ENCODE results near the gene MTF1. TPM values are rescaled to one million over a fixed set of nuclear protein-coding genes. Genes with fewer than 3 reads are reported as not detected.
A peak's percentile ranks its signal among the peaks of the same experiment; 100 is the strongest.

MTF1 gene
- total RNA-seq, 2 experiments from 2014 or later = 21.0 to 22.5 TPM

DNA sequence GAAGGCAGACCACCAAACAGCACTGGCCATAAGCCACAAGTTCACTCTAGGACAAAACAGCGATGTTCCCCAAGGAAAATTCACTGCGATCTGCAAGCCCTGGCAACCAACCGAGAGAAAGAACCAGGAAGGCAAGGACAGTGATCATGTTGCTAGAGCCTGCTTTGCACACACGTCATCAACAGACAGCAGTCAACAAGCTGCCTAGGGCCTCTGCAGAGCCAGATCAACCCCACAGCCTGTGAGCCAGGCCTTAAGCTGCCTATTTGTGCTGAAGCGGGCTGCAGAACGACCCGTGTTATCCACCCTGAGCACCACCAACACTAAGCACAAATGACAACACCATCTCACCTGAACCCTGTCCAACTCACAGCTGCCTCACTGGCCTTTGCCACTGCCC, 45.1 kb downstream of the MTF1 start:
- ChIA-PET POLR2A (no interaction called here), CTCF (no interaction called here)
- Mint-ChIP-seq H3K4me3 (no peak overlapping the region), H3K4me1 (peaks cover 16% of the 10 kb centered on the region), H3K27me3 (no peaks in the 10 kb centered on the region), H3K27ac (no peak overlapping the region), H3K36me3 (ENCODE audit: low read depth) (peaks cover 11% of the 10 kb centered on the region), H3K9me3 (no peaks in the 10 kb centered on the region)
- no peak for DNase-seq

DNA sequence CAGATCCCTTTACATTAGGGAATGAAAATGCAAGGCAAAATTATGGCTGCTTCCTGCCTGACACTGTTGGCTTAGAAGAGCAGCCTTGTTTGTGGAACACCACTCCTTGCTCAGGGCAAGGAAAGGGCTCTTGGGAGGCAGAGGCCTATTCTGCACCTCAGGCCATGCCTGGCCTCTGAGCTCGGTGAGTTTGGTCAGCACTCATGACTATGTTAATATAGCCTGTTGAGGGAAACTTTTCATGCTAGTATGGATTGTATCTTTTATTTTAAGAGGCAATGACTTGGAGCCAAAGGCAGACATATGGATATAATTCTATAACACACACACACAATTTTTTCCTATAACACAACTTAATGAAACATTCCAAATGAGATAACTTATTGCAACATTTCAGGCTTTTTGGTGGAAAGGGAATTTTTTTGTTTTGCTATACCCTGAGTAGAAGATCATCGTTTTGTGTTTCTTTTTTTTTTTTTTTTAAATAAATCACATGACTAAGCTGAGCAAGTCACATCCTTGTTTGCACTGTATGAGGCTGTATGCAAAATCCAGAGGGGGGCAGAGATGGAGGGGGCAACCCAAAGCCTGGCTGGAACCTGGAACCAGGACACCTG, 45.8 kb downstream of the MTF1 start:
- Mint-ChIP-seq H3K4me1 (peaks cover 22% of the 10 kb centered on the region), H3K9me3 (no peaks in the 10 kb centered on the region), H3K4me3 (no peak overlapping the region), H3K36me3 (ENCODE audit: low read depth) (peaks cover 11% of the 10 kb centered on the region), H3K27ac (no peak overlapping the region), H3K27me3 (no peaks in the 10 kb centered on the region)
- ChIA-PET POLR2A (no interaction called here), CTCF (interaction anchor here (2.1 kb wide), 1 partner anchor 46 kb away, joined by 6 read pairs; the partner anchor contains the start of gene MTF1)
- DNase-seq = no peak

DNA sequence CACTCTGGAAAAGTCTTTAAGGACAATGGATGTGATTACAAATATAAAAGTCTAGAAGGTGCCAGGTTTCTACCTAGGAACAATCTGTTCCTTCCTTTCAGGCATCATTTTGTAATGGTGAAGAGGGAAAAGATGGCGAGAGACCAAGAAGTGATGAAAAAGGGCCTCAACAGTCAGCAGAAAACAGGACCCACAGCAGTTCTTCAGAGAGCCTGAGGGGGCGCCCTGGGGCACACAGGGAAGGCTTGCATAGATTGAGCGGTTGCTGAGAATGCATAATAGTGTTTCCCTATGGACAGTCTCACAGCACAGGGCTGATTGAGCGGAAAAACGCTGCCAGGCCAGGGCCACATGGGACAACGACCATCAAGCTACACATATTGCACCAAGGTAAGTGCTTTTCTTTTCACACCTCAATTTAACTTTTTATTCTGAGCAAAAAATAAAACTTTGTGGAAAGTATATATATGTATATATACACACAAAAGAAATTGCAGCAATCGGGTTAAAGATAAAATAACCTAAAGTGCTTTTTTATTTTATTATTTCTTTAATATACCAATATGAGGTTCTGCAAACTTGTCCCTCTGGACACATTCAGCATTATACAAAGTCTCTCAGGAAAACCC, 48.3 kb downstream of the MTF1 start:
- DNase-seq = peak; percentile 68
- Mint-ChIP-seq H3K36me3 (ENCODE audit: low read depth) (peaks cover 19% of the 10 kb centered on the region), H3K27ac (peak overlapping the region; percentile 54), H3K4me1 (peaks cover 33% of the 10 kb centered on the region), H3K4me3 (no peak overlapping the region), H3K9me3 (no peaks in the 10 kb centered on the region), H3K27me3 (no peaks in the 10 kb centered on the region)
- CTCF ChIA-PET = interaction anchor here (0.8 kb wide), 1 partner anchor 10 kb away, joined by 3 read pairs; no protein-coding TSS in a partner anchor
- POLR2A ChIA-PET = no interaction called here

DNA sequence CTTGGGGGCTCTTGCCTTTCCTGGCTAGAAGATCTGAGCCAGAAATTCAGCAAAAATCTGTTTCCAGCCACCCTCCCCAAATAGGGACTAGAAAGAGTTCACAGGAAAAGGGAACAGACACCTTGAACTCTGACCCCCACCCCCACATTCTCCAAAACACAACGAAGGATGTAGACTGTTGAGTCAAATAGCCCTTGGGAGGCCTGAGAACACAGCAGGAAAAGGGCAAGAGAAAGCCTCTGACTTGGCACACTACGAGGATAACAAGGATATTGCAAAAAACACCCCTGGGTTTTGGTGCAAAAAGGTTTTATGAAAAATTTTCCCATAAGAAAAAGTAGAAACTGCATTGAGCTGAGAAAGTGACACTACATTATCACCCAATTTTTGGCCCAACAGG, 49.5 kb downstream of the MTF1 start:
- Mint-ChIP-seq H3K4me3 (no peak overlapping the region), H3K36me3 (ENCODE audit: low read depth) (peaks cover 24% of the 10 kb centered on the region), H3K27ac (no peak overlapping the region), H3K27me3 (no peaks in the 10 kb centered on the region), H3K4me1 (peaks cover 42% of the 10 kb centered on the region), H3K9me3 (no peaks in the 10 kb centered on the region)
- no peak for DNase-seq
- CTCF ChIA-PET = no interaction called here
- POLR2A ChIA-PET = no interaction called here

DNA sequence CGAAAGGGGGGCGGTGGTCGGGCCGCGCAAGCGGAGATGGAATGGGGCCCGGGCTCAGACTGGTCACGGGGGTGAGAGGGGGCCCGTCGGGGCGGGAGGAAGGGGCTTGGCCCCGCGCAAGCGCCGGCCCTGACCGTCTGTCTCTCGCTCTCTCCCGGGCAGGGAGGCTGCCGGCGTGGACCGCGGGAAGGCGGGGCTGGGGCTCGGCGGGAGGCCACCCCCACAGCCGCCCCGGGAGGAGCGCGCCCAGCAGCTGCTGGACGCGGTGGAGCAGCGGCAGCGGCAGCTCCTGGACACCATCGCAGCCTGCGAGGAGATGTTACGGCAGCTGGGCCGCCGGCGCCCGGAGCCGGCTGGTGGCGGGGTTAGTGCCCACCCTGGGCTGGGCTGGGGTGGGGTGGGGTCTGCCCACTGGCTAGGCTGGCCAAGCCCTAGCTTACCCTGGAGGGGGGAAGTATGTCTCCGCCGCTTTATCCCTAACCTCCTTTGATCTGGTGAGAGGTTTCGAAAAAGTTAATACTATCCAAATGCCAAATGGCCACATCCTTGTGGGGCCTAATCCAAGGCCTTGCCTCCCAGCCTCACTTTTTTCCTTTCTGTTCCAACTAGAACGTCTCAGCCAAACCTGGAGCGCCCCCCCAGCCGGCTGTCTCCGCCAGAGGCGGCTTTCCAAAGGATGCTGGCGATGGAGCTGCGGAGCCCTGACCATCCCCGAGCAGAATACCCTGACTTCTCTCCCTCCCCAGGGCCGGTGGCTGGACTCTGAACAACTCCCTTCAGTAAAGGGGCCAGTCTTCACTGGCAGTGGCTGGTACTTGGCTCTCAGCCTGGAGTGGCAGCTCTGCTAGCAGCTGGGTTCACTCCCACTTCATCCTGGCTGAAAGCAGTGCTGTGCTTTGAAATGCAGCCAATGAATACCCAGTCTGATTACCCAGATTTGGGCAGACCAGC, 50.7 kb downstream of the MTF1 start:
- H3K36me3 Mint-ChIP-seq (ENCODE audit: low read depth) = peaks cover 34% of the 10 kb centered on the region
- H3K27ac Mint-ChIP-seq = peak overlapping the region; percentile 96
- ChIA-PET CTCF (interaction anchor here (1.0 to 2.5 kb wide), 3 partner anchors 43 to 118 kb away, joined by 4 to 16 read pairs (median 5); partner anchors contain the start of gene MTF1), POLR2A (interaction anchor here (0.6 to 1.1 kb wide), 2 partner anchors 50 to 171 kb away, joined by 3 to 8 read pairs; partner anchors contain the start of gene MTF1)
- no peaks in the 10 kb centered on the region for H3K9me3 Mint-ChIP-seq
- H3K4me1 Mint-ChIP-seq = peaks cover 42% of the 10 kb centered on the region
- no peak for DNase-seq
- H3K27me3 Mint-ChIP-seq = no peaks in the 10 kb centered on the region
- H3K4me3 Mint-ChIP-seq = peak overlapping the region; percentile 95

DNA sequence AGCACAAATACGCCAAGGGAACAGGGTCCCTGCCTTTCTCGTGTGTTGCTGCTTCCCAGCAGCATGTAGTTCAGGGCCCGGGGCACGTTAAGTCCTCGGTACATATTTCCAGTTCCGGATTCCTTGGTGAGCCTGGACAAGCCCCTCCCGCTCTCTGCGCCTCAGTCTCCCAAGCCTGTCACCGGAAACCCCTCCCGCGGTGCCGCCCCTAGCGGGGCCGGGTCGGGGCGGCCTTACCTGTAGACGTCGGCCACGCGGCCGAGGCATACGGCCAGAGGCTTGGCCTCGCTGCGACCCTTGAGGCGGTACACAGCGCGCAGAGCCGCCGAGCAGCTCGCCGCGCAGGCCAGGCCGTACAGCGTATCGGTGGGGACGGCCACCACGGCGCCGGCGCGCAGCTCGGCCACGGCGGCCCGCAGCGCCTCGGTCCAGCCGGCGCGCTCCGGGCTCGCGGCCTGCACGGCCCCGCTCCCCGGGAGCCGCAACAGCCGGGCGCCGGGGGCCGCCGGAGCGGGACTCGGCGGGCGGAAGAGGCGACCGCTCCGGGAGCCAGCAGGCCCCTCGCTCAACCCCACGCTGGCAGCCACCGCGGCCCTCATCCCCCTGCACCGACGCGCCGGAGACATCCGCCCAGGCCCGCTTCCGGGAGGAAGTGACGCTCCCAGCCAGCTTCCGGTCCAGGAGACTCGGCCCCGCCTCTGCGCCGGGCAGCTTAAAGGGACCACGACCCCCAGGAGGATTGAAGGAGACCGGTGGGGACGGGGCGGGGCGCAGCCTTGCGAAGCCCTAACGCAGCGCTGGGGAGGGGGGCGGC, 51.6 kb downstream of the MTF1 start, which contains the start of the genes C1orf122 and YRDC:
Gene C1orf122 (plus strand): TSS at position 236 of the 814 bp plus-strand sequence. CDS start 615 bp downstream, outside the sequence.
Gene YRDC (minus strand): TSS at position 654 of the 814 bp plus-strand sequence. CDS start 28 bp downstream, at position 626.
- Mint-ChIP-seq H3K27me3 (no peaks in the 10 kb centered on the region), H3K4me1 (peaks cover 42% of the 10 kb centered on the region), H3K4me3 (peak within 1 kb of the TSS; percentile 95), H3K27ac (peak within 1 kb of the TSS; percentile 96), H3K9me3 (no peaks in the 10 kb centered on the region), H3K36me3 (ENCODE audit: low read depth) (peaks cover 37% of the 10 kb centered on the region)
- POLR2A ChIA-PET = interaction anchor here (0.6 to 1.1 kb wide), 3 partner anchors 51 to 176 kb away, joined by 3 to 8 read pairs (median 6); partner anchors contain the start of gene MTF1
- CTCF ChIA-PET = interaction anchor here (0.7 to 2.5 kb wide), 7 partner anchors 9 to 118 kb away, joined by 3 to 16 read pairs (median 4); partner anchors contain the start of gene MTF1
- peak; percentile 94 for DNase-seq

DNA sequence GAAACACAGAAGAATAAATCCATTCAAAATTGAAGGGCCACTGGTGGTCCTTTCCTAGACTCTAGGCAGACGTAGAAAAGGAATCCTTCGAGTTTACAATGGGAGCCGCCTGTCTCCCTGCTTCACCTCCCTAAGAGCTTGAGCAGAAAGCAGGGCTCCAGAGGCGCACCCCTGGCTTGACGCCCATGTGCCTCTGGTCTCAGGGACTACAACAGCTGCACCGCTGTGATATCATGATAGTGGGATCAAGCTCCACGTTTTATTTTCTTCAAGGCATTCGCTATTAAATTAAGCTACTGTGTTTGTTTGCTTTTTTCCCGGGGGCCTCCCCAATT, 52.2 kb downstream of the MTF1 start:
- Mint-ChIP-seq H3K9me3 (no peaks in the 10 kb centered on the region), H3K4me1 (peaks cover 42% of the 10 kb centered on the region), H3K4me3 (peak overlapping the region; percentile 85), H3K27ac (peak overlapping the region; percentile 88), H3K27me3 (no peaks in the 10 kb centered on the region), H3K36me3 (ENCODE audit: low read depth) (peaks cover 40% of the 10 kb centered on the region)
- DNase-seq = no peak
- POLR2A ChIA-PET = interaction anchor here (0.6 kb wide), 1 partner anchor 176 kb away, joined by 6 read pairs; no protein-coding TSS in a partner anchor
- CTCF ChIA-PET = interaction anchor here (0.7 to 2.5 kb wide), 5 partner anchors 9 to 52 kb away, joined by 3 to 16 read pairs (median 3); partner anchors contain the start of gene MTF1

DNA sequence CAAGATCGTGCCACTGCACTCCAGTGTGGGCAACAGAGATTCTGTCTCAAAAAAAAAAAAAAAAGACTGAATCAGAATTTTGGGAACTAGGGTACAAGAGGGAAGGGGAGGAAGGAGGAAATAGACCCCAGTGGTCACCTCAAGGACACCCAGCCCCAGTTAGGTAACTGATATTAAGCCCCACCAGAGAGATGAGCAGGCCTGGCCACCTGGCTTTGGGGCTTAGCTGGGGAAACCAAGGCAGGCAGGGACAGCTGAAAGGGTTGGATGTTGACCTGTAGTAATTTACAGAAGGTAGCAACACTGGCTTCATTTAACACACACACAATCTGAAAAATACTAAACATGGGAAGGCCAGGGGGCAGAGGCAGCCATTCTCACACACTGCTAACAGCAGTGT, 57.0 kb downstream of the MTF1 start:
- peaks cover 18% of the 10 kb centered on the region for H3K4me1 Mint-ChIP-seq
- no peak overlapping the region for H3K4me3 Mint-ChIP-seq
- POLR2A ChIA-PET = no interaction called here
- no peaks in the 10 kb centered on the region for H3K9me3 Mint-ChIP-seq
- DNase-seq = no peak
- peak overlapping the region; percentile 33 for H3K27ac Mint-ChIP-seq
- H3K36me3 Mint-ChIP-seq (ENCODE audit: low read depth) = peaks cover 39% of the 10 kb centered on the region
- CTCF ChIA-PET = interaction anchor here (0.7 kb wide), 1 partner anchor 108 kb away, joined by 3 read pairs; no protein-coding TSS in a partner anchor
- H3K27me3 Mint-ChIP-seq = no peaks in the 10 kb centered on the region

DNA sequence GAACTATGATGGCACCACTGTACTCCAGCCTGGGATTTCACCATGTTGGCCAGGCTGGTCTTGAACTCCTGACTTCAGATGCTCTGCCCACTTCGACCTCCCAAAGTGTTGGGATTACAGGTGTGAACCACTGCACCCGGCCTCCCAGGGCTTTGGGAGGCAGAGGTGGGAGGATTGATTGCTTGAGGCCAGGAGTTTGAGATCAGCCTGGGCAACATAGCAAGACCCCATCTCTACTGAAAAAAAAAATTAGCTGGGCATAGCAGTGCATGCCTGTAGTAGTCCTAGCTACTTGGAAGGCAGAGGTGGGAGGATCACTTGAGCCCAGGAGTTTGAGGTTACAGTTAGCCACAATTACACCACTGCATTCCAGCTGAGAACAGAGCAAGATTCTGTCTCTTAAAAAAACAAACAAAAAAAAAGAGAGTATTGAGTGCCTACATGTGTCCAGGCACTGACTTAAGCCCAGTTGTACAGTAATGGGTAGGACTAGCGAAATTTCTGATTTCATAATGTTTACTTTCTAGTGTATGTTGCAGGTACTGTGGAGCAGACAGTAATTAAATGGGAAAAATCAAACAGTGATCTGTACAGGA, 61.5 kb downstream of the MTF1 start:
- DNase-seq = no peak
- H3K4me3 Mint-ChIP-seq = no peak overlapping the region
- no peak overlapping the region for H3K27ac Mint-ChIP-seq
- ChIA-PET CTCF (interaction anchor here (1.4 to 1.8 kb wide), 2 partner anchors 9 to 62 kb away, joined by 7 read pairs; partner anchors contain the start of genes C1orf122, MTF1 and YRDC), POLR2A (no interaction called here)
- peaks cover 15% of the 10 kb centered on the region for H3K4me1 Mint-ChIP-seq
- no peaks in the 10 kb centered on the region for H3K9me3 Mint-ChIP-seq
- H3K27me3 Mint-ChIP-seq = peaks cover 14% of the 10 kb centered on the region
- peaks cover 8% of the 10 kb centered on the region for H3K36me3 Mint-ChIP-seq (ENCODE audit: low read depth)

DNA sequence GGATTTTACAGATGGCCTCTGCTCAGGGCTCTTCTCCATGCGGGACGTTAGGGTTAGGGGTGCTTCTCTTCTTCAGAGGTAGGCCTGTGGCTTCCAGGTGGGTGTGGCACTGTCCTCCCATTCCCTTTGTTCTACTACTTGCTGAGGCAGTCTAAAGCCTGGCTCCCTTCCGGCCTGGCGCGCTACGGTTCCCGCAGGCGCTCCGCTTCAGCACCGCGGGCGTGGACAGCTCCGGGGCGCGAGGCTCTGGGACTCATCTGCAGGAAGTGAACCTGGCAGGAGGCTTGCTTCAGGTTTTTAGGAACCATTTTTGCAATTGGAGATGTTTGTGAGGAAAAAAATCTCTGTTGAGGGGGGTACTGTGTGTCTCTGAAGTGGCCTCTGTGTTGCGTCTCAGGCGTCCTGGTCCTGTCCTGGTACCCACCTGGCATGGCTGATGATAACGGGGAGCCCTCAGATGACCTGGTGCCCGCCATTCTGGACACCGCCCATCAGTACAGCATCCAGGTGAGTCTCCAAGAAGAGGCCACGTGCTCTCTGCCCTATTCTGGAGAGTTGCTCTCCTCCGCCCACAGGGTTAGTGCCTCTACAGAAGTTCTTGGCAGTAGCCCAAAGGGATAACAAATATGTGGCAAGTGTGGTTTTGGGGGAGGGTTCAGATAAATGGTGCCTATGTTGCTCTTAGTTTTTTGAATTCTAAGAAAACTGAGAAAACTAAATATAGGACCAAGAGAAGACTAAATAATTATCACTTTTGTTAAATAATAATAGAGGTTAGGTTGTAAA, 63.9 kb downstream of the MTF1 start:
- Mint-ChIP-seq H3K27ac (no peak overlapping the region), H3K27me3 (peaks cover 28% of the 10 kb centered on the region), H3K9me3 (no peaks in the 10 kb centered on the region), H3K4me1 (peaks cover 15% of the 10 kb centered on the region), H3K4me3 (peak overlapping the region; percentile 68), H3K36me3 (ENCODE audit: low read depth) (no peaks in the 10 kb centered on the region)
- CTCF ChIA-PET = no interaction called here
- POLR2A ChIA-PET = interaction anchor here (0.6 kb wide), 1 partner anchor 1058 kb away, joined by 8 read pairs; no protein-coding TSS in a partner anchor
- DNase-seq = peak; percentile 54
